Body of pancreas (tissue), 4 donors: ENCODE results near the gene TST. TPM values are rescaled to one million over a fixed set of nuclear protein-coding genes. Genes with fewer than 3 reads are reported as not detected.

ENCODE experiments used
- ATAC-seq: fragments of 150-250 bp; one replicate; pipeline ENCODE4 v1.9.1; 2016
- DNase-seq, 4 donors: peaks; one replicate each; pipeline ENCODE4 v3.0.0-alpha.2; 2019
- H3K27ac ChIP-seq, 4 donors: fragments of 200-600 bp; sonication (generic); 1 replicate in 3 of 4; 2 replicates in 1 of 4; pipeline versions ENCODE4 v1.5.1 to v1.6.1; 2016 to 2019; ENCODE audit warnings: mild to moderate bottlenecking in 1 of 4, mixed read lengths in 1 of 4, moderate library complexity in 1 of 4
- H3K27me3 ChIP-seq, 2 donors: fragments of 200-600 bp; sonication (generic); one replicate each; pipeline ENCODE4 v1.6.0; 2016; ENCODE audit warnings: mild to moderate bottlenecking in 1 of 2
- H3K36me3 ChIP-seq, 2 donors: fragments of 200-600 bp; sonication (generic); replicated peaks in 1 of 2; 2 replicates each; pipeline ENCODE4 v1.5.1; 2016; ENCODE audit warnings: low read depth in 2 of 2; ENCODE audit not compliant: insufficient read depth in 1 of 2
- H3K4me1 ChIP-seq: fragments of 200-600 bp; sonication (generic); one replicate; pipeline ENCODE4 v1.6.0; 2016
- H3K4me3 ChIP-seq, 2 donors: fragments of 200-600 bp; sonication (generic); 1 replicate in 1 of 2; 2 replicates in 1 of 2; pipeline ENCODE4 v1.5.1; 2016 to 2019
- H3K9me3 ChIP-seq, 3 donors: fragments of 200-600 bp; sonication (generic); 1 replicate in 2 of 3; 2 replicates in 1 of 3; pipeline ENCODE4 v1.5.1; 2016
- CTCF ChIP-seq, 7 experiments: fragments of 450-650 bp in 4 of 7; fragments of 200-600 bp in 3 of 7; sonication (generic) in 3 of 7; IDR thresholded peaks; one replicate each; pipeline ENCODE4 v1.5.1; 2016 to 2019; ENCODE audit warnings: antibody characterized with exemption in 7 of 7
- POLR2A ChIP-seq, 3 donors: fragments of 450-650 bp; IDR thresholded peaks; one replicate each; pipeline ENCODE4 v1.6.1; 2016; ENCODE audit warnings: antibody characterized with exemption in 3 of 3, mild to moderate bottlenecking in 2 of 3
- WGBS, 2 donors: methylation state at CpG; one replicate each; pipeline ENCODE4 v1.1.5; 2017; 5-methylcytosine and 5-hydroxymethylcytosine counted together
- intact Hi-C: fragments of 100-400 bp; cut with DNase I; formaldehyde crosslinking; loops from one replicate; pipeline ENCODE4 v1.15.1; 2023
- total RNA-seq, 2 donors: library from RNA; depleted of rRNA; stranded (reverse); fragments of >200 nt; gene quantifications; one replicate each; pipeline ENCODE4 v1.1.0, GENCODE V29; 2016

The TST gene
- total RNA-seq, 2 donors from 2014 or later = 73.8 to 91.1 TPM

GRCh38 chr22:36988075-36988832 lies 31.0 kb downstream of the TST start:
- peaks cover 0 to 10% (median 0%) of the 10 kb centered on the region in 3 donors for H3K9me3 ChIP-seq
- ATAC-seq (no peak), DNase-seq (no peak)
- H3K27me3 ChIP-seq = peaks cover 0 to 9% of the 10 kb centered on the region in 2 donors
- no peak overlapping the region for H3K27ac ChIP-seq
- no peaks in the 10 kb centered on the region for H3K36me3 ChIP-seq
- TF ChIP-seq CTCF (IDR thresholded peaks at IDR 0.05) (no peak), POLR2A (IDR thresholded peaks at IDR 0.05) (no peak)
- intact Hi-C loops = no loop called here
- H3K4me3 ChIP-seq = no peak overlapping the region
- WGBS, 2 donors = 54 to 67% methylated on average over 12 of the region's 12 CpGs
- no peaks in the 10 kb centered on the region for H3K4me1 ChIP-seq

DNA sequence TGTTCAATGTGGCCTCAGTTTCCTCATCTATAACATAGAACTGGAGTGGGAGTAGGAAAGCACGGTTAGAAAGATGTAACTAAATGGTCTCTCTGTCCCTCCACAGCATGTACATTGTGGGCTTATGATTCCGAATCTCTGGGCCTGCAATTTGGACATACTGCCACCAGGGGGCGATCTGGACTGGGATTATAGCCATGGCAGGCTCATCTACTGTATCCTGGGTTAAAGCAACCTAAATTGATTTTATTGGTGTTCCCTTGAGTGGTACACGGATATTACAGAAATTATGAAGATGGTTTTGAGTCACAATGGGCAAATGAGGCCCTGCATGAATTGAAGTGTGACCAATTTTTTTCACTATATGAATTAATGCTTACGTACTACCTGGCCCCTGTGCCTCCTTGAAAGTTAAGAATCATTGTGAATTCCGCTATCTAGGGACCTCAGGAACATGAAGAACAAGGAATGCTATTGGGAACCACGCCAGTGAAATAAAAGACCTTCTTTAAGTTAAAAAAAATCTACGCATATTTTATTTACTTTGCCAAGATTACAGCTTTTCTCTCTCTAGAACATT lies 32.9 kb downstream of the TST start:
- no peak overlapping the region for H3K27ac ChIP-seq
- TF ChIP-seq POLR2A (IDR thresholded peaks at IDR 0.05) (no peak), CTCF (IDR thresholded peaks at IDR 0.05) (peak; percentile 11 to 61 (median 49))
- ATAC-seq = no peak
- peaks cover 0 to 4% of the 10 kb centered on the region in 2 donors for H3K27me3 ChIP-seq
- H3K4me3 ChIP-seq = no peak overlapping the region
- DNase-seq = peak in 3 of 4 donors; percentile 41 to 56 (median 51)
- WGBS, 2 donors = 50 to 52% methylated on average over 8 of the region's 8 CpGs
- intact Hi-C loops = no loop called here
- no peaks in the 10 kb centered on the region for H3K4me1 ChIP-seq
- peaks cover 0 to 10% (median 0%) of the 10 kb centered on the region in 3 donors for H3K9me3 ChIP-seq
- no peaks in the 10 kb centered on the region for H3K36me3 ChIP-seq

- ATAC-seq (no peak), DNase-seq (no peak)
- WGBS, 2 donors = 69 to 84% methylated on average over 10 of the region's 10 CpGs
- TF ChIP-seq POLR2A (IDR thresholded peaks at IDR 0.05) (no peak), CTCF (IDR thresholded peaks at IDR 0.05) (no peak)
- intact Hi-C loops = no loop called here
- Histone ChIP-seq H3K27me3 (no peaks in the 10 kb centered on the region), H3K4me3 (no peak overlapping the region), H3K4me1 (no peaks in the 10 kb centered on the region), H3K36me3 (no peaks in the 10 kb centered on the region), H3K27ac (no peak overlapping the region), H3K9me3 (peaks cover 0 to 10% (median 0%) of the 10 kb centered on the region in 3 donors)
Observed at GRCh38 chr22:36985211-36985889, 33.9 kb downstream of the TST start.

GRCh38 chr22:36982136-36982535 lies 37.1 kb downstream of the TST start:
- H3K27ac ChIP-seq = no peak overlapping the region
- peaks cover 0 to 10% (median 0%) of the 10 kb centered on the region in 3 donors for H3K9me3 ChIP-seq
- 50 to 55% methylated on average over 5 of the region's 5 CpGs for WGBS, 2 donors
- ATAC-seq (no peak), DNase-seq (no peak)
- H3K4me3 ChIP-seq = no peak overlapping the region
- H3K4me1 ChIP-seq = peaks cover 6% of the 10 kb centered on the region
- H3K27me3 ChIP-seq = no peaks in the 10 kb centered on the region
- no peaks in the 10 kb centered on the region for H3K36me3 ChIP-seq
- no peak for TF ChIP-seq CTCF (IDR thresholded peaks at IDR 0.05)
- no peak for TF ChIP-seq POLR2A (IDR thresholded peaks at IDR 0.05)
- intact Hi-C loops = no loop called here
